ENCODE measurements around the gene ICAM4. TPM values are rescaled to one million over a fixed set of nuclear protein-coding genes. Genes with fewer than 3 reads are reported as not detected.
A peak's percentile ranks its signal among the peaks of the same experiment; 100 is the strongest.

Gene ICAM4
- total and polyA plus RNA-seq, 2 experiments from 2014 or later, result 21.8 to 24.0 TPM

DNA sequence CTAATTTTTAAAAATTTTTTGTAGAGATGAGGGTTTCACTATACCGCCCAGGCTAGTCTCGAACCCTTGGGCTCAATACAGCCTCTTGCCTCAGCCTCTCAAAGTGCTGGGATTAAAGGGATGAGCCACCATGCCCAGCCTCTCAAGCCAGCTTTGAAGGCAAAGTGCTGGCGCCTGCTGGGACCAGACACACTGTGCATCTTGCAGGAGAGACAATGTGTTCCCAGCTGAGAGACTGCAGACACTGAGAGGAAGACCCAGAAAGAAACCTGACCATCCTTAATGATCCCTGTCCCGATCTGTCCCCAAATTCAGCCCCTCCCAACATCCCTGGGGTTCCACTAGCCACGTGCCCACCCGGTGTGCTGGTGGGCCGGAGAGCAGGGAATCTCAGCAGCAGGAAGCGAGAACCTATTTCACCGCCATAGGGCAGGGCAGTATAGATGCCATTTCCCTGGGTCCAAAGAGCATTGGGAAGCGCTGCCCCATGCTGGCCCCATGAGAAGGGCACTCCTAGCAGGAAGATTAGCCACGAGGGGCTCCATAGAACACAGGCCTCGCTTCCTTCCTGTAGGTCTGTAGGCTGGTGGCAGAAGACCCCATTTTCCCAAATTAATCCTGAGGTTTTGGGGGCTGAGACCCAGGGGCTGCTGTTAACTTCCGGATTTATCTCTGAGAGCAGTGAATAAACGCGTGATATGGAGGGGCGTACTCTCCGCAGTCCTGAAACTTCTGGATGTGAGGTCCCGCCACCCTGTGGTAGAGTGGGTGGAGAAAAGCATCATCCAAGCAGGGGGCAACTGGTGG lies 45.6 kb downstream of the ICAM4 start:
- Histone ChIP-seq H3K27ac (no peak overlapping the region), H3K36me3 (peaks cover 21% of the 10 kb centered on the region), H3K9me3 (ENCODE audit: low read depth) (no peaks in the 10 kb centered on the region), H3K4me1 (ENCODE audit: low read depth) (peaks cover 4% of the 10 kb centered on the region), H3K27me3 (no peaks in the 10 kb centered on the region), H3K4me3 (peak overlapping the region; percentile 50)
- TF ChIP-seq, protein P1, sequence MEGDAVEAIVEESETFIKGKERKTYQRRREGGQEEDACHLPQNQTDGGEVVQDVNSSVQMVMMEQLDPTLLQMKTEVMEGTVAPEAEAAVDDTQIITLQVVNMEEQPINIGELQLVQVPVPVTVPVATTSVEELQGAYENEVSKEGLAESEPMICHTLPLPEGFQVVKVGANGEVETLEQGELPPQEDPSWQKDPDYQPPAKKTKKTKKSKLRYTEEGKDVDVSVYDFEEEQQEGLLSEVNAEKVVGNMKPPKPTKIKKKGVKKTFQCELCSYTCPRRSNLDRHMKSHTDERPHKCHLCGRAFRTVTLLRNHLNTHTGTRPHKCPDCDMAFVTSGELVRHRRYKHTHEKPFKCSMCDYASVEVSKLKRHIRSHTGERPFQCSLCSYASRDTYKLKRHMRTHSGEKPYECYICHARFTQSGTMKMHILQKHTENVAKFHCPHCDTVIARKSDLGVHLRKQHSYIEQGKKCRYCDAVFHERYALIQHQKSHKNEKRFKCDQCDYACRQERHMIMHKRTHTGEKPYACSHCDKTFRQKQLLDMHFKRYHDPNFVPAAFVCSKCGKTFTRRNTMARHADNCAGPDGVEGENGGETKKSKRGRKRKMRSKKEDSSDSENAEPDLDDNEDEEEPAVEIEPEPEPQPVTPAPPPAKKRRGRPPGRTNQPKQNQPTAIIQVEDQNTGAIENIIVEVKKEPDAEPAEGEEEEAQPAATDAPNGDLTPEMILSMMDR (IDR thresholded peaks at IDR 0.05; ENCODE audit: low read depth, low read length), result no peak
- DNase-seq (ENCODE audit: low read depth in 1 of 2, low spot score in 1 of 2), result no peak

DNA sequence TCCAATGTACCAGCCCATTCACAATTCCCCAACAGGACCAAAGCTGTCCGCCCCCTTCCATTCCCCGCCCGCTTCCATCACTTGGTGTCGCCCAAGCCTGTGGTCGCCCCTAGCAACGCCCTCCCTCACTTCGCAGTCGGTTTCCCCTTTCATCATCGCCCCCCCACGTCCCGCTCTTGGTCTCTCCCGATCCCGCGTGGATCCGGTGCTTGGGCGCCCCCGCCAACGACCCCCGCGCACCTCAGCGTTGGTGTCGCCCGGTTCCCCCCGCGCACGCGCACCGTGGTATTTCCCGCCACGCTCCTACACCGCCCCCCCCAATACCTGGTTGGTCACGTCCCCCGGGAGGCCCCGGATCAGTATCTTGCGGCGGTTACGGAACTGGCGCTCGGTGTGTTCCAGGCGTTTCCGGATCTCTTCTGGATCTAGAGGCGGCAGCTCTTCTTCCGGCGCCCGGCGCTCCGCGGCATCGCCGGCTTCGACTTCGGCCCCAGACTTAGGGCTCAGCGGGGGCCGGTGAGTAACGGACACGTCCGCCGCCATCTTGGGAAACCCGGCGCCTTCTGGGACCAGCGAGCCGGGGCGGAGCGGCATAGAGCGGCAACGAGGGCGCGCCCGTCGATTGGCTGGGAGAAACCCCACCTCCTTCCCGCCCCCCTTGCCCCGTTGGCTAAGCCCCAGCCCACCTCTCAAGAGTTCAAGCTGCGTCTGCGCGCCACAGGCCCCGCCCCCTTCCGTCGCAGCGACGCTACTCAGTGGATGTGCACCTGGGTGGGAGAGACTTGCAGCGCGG lies 46.4 kb downstream of the ICAM4 start, which contains the start of gene RAVER1:
Gene RAVER1, minus strand, starts transcription at position 565 of the 793 bp plus-strand sequence. Its CDS starts 22 bp downstream, at position 543.
- TF ChIP-seq, protein P1 (IDR thresholded peaks at IDR 0.05; ENCODE audit: low read depth, low read length), result no peak

DNA sequence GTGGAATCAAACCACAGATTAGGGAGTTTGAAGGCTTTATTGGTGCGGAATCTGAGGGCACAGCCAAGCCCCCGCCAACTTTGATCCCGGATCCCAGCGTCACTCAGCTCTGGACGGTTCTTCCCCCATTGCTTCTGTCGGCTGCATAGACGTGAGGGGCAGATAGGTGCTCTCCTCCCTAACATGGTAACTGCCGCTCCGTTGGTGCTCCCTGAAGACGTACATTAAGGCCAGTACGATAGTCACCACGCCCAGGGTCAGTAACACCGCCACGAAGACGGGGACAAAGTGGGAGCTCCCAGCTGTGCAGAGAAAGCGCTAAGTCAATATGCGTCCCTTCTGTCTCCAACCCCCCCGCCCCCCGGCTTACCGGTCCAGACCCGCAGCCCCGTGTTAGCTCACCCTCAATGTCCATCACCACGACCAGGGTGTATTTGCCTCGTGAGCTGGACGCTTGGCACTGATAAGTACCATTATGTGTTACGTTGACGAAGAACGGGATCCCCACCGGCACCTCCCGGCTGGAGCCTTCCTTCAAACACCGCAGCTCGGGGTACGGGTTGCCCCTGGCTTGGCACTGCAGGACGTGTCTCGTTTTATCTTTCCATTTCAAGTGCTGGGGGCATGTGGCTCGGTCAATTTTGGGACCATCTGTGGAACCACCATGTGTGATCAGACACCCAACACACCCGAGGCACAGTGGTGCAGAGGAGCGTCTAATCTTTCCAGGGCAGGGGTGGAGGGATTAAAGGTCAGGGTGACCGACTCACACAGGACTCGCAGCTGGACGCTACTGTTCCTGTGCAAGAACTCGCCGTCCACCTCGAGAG lies 47.2 kb downstream of the ICAM4 start:
- TF ChIP-seq, protein P1 (IDR thresholded peaks at IDR 0.05; ENCODE audit: low read depth, low read length), result no peak
- Histone ChIP-seq H3K27me3 (no peaks in the 10 kb centered on the region), H3K4me1 (ENCODE audit: low read depth) (peaks cover 4% of the 10 kb centered on the region), H3K9me3 (ENCODE audit: low read depth) (no peaks in the 10 kb centered on the region), H3K36me3 (peaks cover 8% of the 10 kb centered on the region), H3K27ac (peak overlapping the region; percentile 18), H3K4me3 (peak overlapping the region; percentile 50)
- peak; percentile 5 to 21 for DNase-seq (ENCODE audit: low read depth in 1 of 2, low spot score in 1 of 2)

More for the DNA sequence above, 46.4 kb downstream of the ICAM4 start, which contains the start of gene RAVER1:
- peak; percentile 99 for DNase-seq (ENCODE audit: low read depth in 1 of 2, low spot score in 1 of 2)
- Histone ChIP-seq H3K27ac (peak within 1 kb of the TSS; percentile 88), H3K9me3 (ENCODE audit: low read depth) (no peaks in the 10 kb centered on the region), H3K4me1 (ENCODE audit: low read depth) (peaks cover 4% of the 10 kb centered on the region), H3K36me3 (peaks cover 13% of the 10 kb centered on the region), H3K27me3 (no peaks in the 10 kb centered on the region), H3K4me3 (peak within 1 kb of the TSS; percentile 50)

DNA sequence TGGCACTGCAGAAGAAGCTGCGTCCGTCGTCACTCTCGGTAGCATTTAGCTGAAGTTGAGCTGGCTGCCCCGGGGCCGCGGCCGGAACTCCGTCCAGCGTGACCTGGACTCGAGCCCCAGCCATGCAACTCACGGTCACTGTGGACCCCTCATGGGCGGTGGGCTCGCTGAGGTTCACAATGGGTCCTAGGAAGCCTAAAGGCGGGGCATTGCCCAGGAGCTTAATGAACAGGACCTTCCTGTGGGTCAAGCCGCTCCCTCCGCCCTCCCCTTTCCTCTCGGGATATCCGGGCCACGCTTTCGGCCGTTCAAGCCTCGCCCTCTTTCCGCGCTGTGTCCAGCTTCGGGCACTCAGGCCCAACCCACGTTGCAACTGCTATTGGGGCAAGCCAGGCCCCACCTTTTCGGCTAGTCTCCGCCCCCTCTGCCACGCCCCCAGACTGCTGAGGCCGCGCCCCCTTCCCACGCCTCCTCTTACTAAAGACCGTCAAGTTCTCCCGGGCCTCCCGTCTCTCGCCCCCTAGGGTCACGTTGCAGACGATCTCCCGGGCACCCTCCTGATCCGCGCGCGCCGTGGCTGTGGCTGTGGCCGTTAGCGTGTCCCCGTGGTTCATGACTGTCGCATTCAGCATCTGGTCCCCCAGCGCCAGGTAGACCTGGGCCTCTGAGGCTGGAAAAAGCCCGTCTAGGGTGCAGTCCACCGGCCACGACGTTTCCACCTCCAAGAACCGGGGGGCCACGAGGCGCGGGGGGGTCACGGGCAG lies 48.0 kb downstream of the ICAM4 start:
- Histone ChIP-seq H3K4me1 (ENCODE audit: low read depth) (peaks cover 4% of the 10 kb centered on the region), H3K36me3 (peaks cover 2% of the 10 kb centered on the region), H3K27ac (peak overlapping the region; percentile 18), H3K4me3 (peak overlapping the region; percentile 50), H3K27me3 (no peaks in the 10 kb centered on the region), H3K9me3 (ENCODE audit: low read depth) (no peaks in the 10 kb centered on the region)
- TF ChIP-seq, protein P1 (IDR thresholded peaks at IDR 0.05; ENCODE audit: low read depth, low read length), result peak; percentile 21
- DNase-seq (ENCODE audit: low read depth in 1 of 2, low spot score in 1 of 2), result peak; percentile 96 to 98

Data from cardiac muscle cell (in vitro differentiated cells and primary cell).